Central memory CD4-positive, alpha-beta T cell (primary cell): ENCODE data around the gene C9orf57.
"Not testable (repeated sequence)": the region's sequence is repeated elsewhere in the genome, so short reads cannot be mapped to it uniquely, and the experiment has no call there.

Source experiments
- DNase-seq: peaks from one replicate; pipeline ENCODE4 v3.0.0; 2022
- total RNA-seq, 3 experiments: gene quantifications; one replicate each; lab custom pipeline; 2026; lab: John Stamatoyannopoulos, UW

The C9orf57 gene
- total RNA-seq = 0 reads per million in 3 experiments

GRCh38 chr9:72060513-72060912, at the start of gene C9orf57:
Gene C9orf57, minus strand, starts transcription at chr9:72060613. Its CDS starts 1,282 bp downstream, at chr9:72059331.
- no peak for DNase-seq

DNA sequence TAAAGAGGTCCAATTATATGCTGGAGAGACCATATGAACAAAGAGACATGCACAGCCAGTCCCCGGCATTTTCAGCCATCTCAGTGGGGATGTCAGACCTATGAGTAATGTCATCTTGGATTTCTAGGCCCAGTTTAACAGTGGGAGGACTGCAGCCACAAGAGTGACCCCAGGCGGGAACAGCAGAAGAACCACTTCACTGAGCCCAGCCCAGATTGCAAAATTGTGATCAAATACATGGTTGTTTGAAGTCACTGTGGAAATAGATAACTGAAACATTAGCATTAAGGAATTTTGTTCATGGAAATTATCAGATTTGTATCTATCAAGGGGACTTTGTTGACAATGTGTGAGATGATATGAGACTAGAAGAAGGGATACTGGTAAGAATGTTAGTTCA, 42.1 kb upstream of the C9orf57 start:
- DNase-seq = no peak

DNA sequence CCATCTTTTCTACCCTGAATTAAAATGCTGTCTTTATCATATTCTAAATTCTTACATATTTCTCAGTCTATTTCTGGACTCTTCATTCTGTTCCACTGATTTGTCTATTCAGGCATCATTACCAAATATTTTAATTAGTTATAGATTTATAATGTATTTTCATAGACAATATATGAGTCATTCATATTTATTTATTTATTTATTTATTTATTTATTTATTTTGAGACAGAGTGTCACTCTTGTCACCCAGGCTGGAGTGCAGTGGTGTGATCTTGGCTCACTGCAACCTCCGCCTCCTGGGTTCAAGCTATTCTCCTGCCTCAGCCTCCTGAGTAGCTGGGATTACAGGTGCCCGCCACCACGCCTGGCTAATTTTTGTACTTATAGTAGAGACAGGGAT, 35.1 kb upstream of the C9orf57 start:
- not testable (repeated sequence) for DNase-seq

GRCh38 chr9:72092820-72093219, 32.4 kb upstream of the C9orf57 start:
- no peak for DNase-seq

DNA sequence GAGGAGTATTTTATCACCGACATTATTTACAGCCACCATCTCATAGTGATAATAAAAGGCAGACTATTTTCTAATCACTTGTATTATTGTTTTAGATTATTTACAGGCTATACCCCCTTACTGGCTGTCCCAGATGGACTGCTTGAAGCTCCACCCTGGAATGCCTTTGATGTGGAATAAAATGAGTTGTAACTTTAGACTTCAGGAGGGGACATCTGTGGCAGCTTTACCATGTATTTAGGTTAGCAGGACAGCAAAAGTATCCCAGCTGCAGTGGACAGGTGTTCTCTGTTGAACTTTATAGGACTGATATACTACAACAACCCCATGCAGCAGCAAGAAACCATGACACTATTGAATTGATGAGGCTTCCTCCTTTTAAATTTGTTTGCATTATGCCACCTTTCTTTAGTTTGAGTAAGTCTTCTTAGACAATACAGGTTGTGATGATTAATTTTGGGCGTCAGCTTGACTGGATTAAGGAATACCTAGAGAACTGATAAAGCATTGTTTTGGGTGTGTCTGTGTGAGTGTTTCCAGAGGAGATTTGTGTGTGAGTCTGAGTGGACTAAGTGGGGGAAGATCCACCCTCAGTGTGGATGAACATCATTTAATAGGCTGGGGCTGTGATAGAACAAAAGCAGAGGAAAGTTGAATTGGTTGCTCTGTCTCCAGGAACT, 29.2 kb upstream of the C9orf57 start:
- DNase-seq = no peak

DNA sequence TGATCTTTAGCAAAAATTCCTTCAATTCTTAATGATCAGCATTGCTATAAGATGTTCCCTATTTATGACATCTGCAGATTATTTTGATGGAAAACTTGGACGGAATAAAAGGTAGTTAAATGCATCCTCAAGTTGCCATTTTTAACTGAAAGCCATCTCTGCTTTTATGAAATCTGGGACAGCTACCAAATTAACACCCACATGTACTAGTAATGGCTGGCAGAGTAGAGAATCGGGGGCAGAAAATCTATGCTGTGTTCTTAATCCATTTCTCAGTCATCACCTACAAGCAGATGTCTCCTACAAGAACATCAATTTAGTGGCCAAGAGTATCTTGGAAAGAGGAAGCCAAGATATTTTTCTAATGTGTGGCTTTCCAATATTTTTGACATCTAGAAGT, 22.1 kb upstream of the C9orf57 start:
- DNase-seq = no peak

DNA sequence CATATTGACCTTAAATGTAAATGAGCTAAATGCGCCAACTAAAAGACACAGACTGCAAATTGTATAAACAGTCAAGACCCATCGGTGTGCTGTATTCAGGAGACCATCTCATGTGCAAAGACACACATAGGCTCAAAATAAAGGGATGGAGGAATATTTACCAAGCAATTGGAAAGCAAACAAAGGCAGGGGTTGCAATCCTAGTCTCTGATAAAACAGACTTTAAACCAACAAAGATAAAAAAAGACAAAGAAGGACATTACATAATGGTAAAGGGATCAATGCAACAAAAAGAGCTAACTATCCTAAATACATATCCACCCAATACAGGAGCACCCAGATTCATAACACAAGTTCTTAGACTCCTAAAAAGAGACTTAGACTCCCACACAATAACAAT, 14.3 kb upstream of the C9orf57 start:
- DNase-seq = not testable (repeated sequence)

DNA sequence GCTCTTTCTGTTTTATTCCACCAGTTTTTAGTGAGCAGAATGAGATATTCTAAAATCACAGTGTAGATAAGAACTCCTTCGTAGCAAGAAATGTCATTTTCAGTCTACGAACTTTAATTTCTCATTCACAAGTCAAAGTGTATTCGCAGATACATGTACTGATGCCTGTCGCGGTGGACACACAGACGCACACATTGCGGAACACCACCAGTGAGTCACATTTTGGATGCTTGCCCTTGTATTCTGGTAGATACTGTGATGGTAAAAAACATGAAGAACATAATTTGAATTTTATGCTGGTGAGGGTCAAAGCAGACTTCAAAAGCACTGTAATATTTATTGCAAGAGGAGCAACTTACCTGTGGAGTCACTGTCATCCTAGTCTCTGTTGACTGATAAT, 4.7 kb upstream of the C9orf57 start:
- DNase-seq = no peak

DNA sequence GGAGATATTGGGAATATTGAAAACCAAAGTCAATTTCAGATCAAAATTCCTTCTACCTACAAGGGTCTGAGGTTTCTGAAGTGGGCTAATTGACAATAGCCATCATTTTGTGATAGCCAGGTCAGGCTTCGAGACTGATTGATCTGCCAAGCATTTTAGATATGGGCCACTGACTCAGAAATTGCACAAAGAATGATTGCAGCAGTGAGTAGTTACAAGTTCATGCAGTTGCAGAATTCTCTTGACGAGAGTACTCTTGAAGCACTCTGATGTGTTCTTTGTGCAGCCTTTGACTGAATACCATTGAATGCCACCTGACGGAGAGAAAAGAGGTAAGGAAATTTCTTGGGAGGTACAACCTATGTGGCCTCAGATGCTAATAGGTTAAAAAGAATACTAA, 8.3 kb downstream of the C9orf57 start:
- DNase-seq = no peak

GRCh38 chr9:72048850-72049249, 11.6 kb downstream of the C9orf57 start:
- DNase-seq = no peak

DNA sequence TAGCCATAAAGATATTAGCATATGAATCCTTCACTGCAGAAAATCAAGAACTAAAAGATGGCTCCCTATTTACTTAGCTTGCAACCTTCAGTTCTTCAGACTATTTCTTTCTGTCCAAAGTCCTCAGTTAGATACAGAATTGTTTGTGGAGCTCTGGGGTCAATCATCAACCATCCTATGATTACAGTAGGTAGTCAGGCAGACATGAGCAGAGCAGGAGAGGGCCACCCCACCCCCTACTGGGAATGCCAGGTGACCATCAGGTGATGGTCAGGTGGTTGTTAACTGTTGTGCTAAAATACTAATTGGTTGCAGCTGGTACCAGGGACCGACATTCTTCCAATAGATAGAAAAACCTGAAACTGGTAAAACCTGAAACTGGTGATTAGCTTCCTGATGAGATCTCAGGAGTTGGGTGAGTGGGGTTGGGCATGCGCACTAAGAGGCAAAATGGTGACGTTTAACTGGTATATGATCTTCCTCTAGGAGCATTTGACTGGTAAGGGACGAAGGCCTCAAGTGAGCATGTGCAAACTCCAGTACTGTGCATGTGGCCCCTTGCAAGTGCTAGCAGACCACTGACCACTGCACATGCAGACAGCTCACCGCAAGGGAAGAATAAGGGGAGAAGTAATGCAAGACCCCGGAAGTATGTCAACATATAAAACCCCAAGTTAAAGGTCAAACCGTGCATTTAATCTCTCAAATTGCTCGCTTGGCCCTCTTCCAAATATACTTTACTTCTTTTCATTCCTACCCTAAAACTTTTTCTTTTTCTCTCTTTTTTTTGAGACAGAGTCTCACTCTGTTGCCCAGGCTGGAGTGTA, 13.6 kb downstream of the C9orf57 start:
- DNase-seq = no peak

GRCh38 chr9:72044095-72044494, 16.3 kb downstream of the C9orf57 start:
- DNase-seq = no peak

DNA sequence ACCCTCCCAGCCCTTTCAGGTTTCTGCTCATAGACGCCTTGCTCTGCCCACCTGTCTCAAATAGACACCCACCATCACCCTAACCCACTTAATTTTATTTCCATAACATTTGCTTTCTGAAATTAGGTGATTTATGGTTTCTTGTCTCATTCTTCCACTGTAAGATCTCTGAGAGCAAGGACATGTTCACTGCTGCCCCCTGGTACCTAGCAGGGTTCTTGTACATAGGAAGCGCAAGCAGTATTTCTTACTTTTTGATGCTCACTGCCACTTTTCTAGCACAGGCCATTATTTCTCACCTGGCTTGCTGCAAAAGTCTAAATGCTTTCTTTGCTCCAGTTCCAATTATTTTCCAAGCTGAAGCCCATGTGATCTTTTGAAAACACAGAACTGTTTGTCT, 16.8 kb downstream of the C9orf57 start:
- DNase-seq = no peak

DNA sequence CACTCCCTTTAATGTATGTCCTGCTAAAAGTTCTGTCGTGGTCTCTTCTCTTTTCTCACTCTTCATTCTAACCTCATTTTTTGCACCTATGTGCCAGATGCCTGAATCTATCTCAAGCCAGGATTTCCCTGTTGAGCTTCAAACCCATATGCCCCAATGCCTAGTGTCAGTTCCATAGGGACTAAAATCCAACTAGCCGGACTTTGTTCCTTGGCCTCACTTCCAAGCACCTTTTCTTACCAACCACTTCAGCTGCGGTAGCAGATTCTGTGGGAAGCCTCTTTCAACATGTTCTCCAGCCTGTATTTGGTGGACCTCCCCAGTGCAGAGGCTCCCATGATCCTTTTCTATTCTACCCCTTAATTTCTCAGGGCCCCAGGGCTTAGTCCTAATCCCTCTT, 17.5 kb downstream of the C9orf57 start:
- DNase-seq = no peak

- DNase-seq = no peak
Observed at GRCh38 chr9:72041775-72042194, 18.6 kb downstream of the C9orf57 start.

GRCh38 chr9:72041369-72041768, 19.0 kb downstream of the C9orf57 start:
- DNase-seq = no peak

GRCh38 chr9:72039532-72039931, 20.9 kb downstream of the C9orf57 start:
- no peak for DNase-seq

DNA sequence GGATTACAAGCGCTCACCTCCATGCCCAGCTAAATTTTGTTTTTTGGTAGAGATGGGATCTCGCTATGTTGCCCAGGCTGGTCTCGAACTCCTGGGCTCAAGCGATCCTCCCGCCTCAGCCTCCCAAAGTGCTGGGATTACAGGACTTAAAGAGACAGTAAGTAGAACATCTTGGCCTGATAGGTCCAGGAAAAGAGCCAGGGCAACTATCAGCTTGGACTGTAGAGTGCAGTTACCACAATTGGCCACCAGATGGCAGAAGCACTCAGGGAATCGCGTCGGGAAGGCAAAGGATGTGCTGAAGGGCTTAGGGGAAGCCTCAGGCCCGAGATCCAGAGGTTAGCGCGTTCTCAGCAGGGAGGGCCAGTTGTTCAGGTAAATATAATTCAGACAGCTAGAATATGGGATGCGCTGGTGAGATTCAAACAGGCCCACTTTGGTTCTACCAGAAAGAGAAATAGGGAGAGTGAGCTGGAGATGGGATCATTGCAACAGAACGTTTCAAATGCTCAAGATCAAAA, 21.5 kb downstream of the C9orf57 start:
- DNase-seq = peak; percentile 34

DNA sequence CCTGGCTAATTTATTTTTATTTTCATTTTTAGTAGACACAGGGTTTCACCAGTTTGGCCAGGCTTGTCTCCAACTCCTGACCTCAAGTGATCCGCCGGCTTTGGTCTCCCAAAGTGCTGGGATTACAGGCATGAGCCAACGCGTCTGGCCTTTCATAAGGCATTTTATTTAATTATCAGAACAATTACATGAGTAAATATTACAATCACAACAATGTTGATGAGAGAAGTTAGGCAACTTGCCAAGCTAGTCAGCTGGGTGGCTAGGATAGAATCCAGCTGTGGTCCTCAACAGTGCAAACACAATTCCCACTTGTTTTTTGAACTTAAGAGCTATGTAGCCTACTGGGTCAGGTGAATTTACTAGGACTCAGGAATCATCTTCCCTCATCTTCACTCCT, 22.0 kb downstream of the C9orf57 start:
- DNase-seq = no peak

DNA sequence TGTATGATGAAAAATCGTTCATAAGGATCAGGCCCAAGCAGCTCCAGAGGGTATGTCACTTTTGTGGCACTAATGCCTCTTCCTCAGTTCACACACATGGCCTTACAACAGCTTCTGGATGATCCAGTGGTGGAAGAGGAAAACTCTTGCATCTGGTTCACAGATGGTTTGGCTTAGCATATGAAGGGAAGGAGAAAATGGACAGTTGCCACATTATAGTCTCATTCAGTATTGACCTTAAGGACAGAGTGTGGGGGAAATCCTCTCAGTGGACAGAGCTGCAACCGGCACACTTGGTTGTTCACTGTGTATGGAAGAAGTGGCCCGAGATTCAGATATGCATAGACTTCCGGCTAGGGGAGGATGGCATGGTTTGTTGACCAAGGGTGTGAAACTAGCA, 22.8 kb downstream of the C9orf57 start:
- no peak for DNase-seq

DNA sequence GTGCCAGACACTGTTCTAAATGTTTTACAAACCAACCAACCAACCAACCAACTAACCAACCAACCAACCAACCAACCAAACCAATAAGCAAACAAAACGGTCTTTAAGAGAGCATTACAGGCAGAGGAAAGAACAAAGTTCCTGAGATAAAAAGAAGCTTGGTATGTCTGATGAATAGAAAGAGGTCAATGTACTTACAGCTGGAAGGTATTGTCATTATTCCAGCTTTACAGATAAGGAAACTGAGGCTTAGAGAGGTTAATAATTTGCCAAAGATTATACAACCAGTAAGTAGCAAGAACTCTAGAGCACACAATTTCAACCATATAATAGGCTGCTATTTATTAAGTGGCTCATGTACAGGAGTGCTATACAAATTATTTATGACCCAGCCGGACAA, 29.6 kb downstream of the C9orf57 start:
- no peak for DNase-seq

GRCh38 chr9:72029986-72030385, 30.4 kb downstream of the C9orf57 start:
- no peak for DNase-seq

DNA sequence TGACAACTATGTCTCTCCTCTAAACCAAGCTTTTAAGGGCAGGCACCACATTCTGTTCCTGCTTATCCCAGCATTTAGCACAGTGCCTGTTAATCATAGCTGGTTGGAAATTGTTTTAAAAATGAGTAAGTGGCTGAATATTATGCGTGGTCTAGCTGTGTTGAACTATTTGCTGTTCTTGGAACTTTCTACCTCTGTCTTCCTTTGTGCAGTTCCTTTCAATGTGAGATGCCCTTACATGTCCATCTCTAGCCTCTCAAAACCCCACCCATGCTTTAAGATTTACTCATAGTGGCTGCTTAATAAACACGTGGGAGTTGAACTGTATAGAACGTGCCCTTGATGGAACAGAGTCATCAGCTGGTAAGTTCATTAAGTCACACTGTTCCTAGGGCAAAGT, 34.5 kb downstream of the C9orf57 start:
- DNase-seq = no peak

DNA sequence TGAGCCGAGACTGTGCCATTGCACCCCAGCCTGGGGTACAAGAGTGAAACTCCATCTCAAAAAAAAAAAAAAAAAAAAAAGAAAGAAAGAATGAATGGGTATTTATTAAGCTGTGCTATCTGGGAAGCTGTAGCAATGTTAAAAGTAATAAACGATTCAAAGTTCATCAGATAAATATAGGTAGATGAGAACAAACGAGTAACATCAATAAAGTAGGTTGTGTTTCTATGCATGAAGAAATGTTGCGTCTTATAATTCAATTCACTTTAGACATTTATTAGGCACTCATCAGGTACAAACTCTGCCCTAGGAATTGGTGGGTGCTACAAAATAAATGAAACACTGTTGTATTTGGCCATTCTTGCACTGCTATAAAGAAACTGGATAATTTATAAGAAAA, 36.8 kb downstream of the C9orf57 start:
- DNase-seq = no peak
